IPS DF 4.7 (cell line): ENCODE data around the gene ILF2.
"Not testable (repeated sequence)": the region's sequence is repeated elsewhere in the genome, so short reads cannot be mapped to it uniquely, and the experiment has no call there.

ENCODE experiments used
- DNase-seq: peaks from one replicate; pipeline ENCODE4 v3.0.0-alpha.2; 2013; ENCODE audit warnings: low spot score; ENCODE audit errors: extremely low read depth

ILF2 gene

DNA sequence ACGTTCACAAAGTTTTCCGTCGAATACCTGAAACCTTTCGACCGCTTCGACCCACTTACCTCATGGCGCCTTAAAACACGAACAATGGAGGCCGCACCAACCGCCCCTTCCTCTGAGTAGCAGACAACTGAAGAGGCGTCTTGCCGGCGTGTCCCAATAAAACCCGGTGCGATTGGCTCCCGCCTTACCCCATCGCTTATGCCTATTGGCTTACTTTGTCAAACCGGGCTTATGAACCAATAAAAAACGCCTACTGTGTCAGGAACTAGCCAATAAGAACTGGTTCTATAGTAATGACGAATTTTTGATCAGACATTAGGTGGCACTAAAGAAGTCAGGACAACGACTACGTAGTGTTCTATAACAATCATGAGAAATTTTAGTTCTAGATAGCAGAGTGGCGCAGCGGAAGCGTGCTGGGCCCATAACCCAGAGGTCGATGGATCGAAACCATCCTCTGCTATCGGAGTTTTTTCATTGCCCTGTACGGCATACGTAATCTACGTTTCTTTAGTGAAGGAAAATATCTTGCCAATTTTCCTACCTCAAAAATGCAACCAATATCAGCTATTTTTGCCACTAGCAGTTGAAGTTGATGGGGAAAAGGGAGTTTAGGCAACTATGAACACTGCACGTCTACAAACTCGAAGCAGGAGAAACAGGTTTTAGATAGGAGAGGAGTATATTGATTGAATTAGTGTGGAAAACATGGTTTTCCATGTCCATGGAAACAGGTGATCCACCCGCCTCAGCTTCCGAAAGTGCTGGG lies at the start of gene ILF2:
Gene ILF2 (minus strand): TSS at position 135 of the 769 bp plus-strand sequence. CDS start 71 bp downstream, at position 64.
- peak; percentile 99 for DNase-seq

DNA sequence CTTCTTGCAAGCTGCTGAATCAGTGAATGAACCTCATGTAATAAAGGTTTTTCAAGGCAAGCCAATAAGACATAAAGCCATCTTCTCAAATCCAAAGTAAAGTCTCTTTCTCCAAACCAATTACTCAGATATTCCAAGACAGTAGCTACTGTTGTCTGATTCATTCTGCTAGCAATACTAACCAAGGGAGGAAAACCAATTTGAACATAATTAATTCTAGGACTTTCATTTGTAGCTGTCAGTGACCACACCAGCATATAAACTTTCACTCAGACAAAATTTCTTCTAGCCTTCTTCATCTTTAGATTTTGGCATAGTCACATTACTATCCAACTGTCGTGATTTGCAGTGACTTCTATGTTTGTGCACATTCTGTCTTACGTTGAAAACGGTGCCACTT lies 46.5 kb upstream of the ILF2 start:
- DNase-seq = no peak

DNA sequence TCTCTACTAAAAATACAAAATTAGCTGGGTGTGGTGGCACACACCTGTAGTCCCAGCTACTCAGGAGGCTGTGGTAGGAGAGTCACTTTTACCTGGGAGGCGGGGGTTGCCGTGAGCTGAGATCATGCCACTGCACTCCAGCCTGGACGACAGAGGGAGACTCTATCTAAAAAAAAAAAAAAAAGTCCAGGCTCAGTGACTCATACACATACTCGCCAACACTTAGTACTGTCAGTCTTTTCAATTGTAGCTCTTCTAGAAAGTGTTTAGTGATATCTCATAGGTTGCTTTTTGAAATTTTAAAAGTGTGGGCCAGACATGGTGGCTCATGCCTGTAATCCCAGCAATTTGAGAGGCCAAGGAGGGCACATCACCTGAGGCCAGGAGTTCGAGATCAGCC lies 45.4 kb upstream of the ILF2 start:
- not testable (repeated sequence) for DNase-seq

DNA sequence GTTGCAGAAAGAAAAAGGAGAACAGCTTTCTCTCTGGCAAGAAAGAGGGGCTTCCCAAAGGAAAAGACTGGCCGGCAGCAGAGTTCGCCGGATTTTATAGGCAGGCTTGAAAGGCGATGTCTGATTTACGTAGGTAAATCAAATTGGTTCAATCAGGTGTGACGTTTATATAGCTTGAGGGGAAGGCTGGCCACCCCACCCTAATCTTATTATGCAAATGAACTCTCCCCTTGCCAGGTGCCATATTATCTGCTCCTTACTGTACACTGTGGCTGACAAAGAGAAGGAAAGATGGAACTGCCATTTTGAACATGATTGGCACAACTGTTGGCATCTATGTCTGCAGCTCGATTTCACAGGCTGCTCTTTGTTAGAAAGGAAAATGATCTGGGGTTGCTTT lies 40.2 kb upstream of the ILF2 start:
- DNase-seq = no peak

DNA sequence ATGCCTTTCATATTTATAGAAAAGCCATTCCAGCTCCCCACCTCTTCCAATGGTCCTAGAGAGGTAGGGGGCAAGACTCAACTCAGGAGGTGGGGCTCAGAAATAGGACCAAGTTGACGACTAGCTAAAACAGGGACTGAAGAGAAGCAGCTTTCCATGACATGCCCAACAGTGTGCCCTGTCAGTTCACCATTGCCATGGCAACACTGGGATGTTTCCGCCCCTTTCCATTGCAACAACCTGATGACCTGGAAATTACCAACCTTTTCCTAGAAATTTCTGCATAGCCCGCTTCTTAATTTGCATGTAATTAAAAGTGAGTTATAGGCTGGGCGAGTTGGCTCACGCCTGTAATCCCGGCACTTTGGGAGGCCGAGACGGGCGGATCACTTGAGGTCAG lies 34.7 kb upstream of the ILF2 start:
- no peak for DNase-seq

DNA sequence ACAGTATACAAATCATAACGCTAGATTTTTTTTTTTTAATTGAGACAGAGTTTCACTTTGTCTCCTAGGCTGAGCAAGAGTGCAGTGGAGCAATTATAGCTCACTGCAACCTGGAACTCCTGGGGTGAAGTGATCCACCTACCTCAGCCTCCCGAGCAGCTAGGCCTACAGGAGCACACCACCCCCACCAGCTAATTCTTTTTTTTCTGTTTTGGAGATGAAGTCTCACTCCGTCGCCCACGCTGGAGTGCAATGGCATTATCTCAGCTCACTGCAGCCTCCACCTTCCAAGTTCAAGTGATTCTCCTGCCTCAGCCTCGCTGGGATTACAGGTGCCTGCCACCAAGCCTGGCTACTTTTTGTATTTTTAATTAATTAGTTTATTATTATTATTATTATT lies 29.0 kb upstream of the ILF2 start:
- DNase-seq = no peak

DNA sequence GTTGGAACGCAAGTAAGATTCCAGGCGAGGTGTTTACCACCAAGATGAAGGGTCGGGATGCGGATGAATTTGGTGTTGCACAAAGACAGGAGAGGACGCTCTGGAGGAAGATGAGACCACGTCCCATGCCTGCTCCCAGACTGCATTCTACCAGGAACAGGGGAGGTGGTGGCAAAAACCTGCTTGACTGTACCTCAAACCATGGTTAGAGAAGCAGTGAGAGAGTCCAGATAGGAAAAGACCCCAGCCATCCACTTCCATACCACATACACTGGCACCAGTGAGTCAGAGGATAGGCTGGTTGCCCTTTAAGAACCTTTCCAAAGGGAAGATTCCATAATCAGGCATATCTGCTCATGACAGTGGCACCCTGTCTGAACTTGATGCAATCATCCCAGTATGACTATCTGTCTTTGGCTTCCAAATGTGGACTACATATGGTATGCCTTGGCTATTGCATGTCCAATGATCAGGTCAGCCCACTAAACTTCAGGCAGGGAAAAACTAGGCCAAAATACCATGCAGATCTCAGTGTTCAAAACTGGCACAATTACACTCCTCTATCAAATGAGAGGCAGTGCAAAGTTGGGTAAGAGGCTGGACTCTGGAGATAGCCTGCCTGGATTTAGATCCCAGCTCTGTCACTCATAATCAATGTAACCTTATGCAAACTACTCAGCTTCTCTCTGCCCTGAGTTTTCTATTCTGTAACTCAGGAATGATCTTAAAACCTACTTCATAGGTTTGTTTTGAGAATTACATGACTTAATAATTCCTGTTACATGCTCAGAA lies 28.3 kb upstream of the ILF2 start:
- DNase-seq = no peak

DNA sequence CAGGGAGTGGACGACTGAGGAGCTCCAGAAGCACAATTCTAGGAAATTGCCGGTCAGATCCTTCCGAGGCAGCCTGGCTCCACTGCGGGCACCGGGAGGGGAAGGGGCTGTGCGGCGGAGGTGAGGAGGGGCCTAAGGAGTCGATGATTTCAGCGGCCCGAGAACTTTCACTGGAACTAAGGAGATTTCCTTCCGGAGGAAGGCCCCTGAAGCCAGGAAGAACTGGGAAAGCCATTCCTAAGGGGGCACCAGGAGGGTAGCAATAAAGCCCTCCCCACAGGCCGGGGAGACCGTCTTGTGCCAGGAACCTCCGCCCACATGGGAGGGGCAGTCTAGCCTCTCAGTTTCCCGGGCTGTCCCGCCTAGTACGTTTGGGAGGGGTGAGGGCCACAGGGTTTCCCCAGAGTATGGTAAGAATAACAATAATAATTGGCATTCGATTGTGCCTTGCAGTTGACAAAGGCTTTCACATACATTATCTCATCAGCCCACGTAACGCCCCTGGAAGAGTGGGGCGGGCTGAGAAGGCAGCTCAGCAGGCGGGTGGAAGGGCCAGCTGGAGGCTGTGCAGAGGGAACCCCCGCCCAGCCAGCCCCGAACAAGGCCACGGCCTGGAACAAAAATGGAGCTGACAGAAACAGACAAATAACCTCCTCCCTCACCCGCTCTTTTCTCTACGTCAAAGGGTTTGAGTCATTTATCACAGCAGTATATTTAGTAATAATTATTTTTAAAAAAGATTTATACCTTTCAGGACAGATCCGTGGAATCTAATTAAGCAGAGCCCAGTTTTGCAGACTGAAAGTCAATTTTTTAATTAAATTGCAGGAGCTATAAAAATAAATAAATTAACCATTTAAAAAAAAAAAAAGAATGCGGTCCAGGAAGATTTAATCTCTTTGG lies 27.5 kb upstream of the ILF2 start:
- no peak for DNase-seq

DNA sequence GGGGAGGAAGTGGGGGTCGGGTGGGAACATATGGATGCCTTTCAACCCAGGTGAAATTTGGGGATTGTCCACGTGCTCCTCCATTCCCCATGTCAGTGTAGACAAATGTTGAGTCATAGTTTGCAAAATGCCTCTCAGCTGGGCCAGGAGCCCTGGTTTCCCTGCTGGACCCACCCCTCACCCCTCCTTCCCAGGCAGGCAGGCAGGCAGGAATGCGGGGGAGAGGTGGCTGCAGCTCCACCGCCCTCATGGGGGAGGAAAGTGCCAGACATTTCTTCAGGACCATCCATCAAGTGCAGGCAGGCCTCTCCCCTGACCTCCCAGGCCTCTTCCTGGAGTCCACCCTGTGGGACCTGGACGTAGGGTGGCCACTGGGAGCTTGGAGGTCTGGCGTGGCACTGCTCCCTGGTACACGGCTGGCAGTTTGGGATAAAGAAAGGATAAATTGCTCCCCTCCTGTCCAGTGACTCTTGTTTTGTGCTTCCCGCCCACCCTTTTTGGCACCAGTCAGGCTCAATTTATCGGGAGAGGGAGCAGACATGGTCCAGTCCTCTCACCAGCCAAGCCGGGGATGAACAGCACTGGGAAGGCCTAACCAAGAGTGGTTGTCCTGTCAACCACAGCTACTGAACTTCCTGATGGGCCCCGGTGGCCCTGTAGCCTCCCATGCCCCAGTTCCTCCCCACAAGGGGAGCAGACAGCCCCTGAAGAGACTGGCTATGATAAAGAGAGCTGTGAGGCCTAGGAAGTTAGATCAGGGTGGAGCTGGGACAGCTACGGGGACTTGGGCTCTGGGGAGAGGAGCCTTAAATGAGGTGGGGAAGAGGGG lies 26.6 kb upstream of the ILF2 start:
- no peak for DNase-seq

DNA sequence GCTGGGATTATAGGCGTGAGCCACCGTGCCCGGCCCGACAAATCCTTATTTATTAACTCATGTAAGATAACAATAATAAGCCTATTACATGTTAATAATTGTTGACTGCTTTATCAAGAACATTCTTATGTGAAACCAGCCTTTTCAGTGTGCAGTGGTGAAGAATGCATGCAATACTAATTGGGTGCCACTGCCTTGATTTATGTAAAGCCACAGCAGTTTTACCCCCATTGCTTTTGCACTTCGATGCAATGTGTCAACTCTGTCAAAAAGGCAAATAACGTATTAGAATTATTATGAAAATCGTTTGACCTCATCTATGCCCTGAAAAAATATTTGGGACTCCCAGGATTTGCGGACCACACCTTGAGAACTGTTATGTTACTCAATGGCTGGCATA lies 25.9 kb upstream of the ILF2 start:
- DNase-seq = no peak

DNA sequence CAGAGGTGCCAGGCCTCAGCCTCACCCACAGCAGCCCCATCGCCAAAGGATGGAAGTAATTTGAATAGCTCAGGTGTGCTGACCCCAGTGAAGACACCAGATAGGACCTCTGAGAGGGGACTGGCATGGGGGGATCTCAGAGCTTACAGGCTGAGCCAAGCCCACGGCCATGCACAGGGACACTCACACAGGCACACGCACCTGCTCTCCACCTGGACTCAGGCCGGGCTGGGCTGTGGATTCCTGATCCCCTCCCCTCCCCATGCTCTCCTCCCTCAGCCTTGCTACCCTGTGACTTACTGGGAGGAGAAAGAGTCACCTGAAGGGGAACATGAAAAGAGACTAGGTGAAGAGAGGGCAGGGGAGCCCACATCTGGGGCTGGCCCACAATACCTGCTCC lies 22.7 kb upstream of the ILF2 start:
- DNase-seq = no peak

DNA sequence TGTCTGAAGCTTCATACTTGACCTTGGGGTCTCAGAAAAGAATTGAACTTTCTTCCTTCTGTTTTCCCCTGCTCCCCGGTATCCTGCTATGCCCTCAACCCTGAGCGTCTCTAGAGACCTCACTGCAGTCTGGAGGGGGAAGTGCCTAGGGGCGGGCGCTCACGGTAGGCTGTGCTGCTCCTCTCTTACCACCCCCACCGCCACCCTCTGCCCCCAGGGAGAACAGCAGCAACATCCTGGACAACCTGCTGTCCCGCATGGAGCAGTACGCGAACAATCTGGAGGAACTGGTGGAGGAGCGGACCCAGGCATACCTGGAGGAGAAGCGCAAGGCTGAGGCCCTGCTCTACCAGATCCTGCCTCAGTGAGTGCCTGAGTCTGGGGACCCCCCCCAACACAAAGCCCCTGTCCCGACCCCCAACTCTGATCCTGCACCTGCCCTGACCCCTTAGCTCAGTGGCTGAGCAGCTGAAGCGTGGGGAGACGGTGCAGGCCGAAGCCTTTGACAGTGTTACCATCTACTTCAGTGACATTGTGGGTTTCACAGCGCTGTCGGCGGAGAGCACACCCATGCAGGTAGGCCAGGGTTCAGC lies 18.0 kb upstream of the ILF2 start:
- DNase-seq = no peak

DNA sequence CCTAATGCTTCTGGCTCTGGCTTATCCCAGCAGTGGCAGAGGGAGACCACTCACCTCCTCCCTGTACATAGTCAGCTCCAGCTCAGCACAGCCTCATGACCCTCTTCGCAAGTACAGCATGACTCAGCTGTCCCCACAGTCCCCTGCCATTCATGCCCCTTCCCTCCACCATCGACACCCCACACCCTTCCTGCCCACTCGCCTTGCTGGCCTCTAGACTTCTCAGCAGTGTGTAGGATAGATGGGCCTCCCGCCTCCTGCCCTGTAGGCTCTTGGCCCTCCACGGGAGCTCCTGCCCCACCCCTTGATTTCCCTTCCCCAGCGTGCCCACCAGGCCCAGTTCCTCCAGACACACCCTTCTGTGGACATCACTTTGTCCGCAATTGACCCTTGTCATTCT lies 17.5 kb upstream of the ILF2 start:
- DNase-seq = no peak

DNA sequence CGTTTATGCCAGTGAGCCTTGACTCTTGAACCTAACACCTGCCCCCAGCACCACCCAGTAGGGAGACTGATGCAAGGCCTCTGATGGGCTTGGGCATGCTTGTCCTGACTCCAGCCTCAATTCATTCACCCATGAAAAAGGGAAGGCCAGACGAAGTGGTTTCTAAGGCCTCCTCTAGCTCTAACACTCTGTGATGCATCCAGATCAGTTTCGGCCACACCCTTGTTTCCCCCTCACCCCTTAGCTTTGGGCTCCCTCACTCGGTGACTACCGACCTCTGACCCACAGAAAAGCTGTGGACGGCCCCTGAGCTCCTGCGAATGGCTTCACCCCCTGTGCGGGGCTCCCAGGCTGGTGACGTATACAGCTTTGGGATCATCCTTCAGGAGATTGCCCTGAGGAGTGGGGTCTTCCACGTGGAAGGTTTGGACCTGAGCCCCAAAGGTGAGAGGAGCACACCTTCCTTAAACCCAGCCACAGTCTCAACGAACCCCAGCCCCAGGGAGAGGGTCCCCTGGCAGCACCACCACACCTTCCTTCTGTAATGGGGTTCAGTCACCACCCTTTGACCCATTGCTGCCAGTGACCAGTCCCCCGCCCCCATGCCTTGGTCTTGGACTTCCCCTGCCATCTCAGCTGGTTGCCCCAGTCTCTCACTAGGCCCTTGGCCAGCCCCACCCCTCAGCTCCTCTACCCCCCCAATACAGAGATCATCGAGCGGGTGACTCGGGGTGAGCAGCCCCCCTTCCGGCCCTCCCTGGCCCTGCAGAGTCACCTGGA lies 16.7 kb upstream of the ILF2 start:
- no peak for DNase-seq

DNA sequence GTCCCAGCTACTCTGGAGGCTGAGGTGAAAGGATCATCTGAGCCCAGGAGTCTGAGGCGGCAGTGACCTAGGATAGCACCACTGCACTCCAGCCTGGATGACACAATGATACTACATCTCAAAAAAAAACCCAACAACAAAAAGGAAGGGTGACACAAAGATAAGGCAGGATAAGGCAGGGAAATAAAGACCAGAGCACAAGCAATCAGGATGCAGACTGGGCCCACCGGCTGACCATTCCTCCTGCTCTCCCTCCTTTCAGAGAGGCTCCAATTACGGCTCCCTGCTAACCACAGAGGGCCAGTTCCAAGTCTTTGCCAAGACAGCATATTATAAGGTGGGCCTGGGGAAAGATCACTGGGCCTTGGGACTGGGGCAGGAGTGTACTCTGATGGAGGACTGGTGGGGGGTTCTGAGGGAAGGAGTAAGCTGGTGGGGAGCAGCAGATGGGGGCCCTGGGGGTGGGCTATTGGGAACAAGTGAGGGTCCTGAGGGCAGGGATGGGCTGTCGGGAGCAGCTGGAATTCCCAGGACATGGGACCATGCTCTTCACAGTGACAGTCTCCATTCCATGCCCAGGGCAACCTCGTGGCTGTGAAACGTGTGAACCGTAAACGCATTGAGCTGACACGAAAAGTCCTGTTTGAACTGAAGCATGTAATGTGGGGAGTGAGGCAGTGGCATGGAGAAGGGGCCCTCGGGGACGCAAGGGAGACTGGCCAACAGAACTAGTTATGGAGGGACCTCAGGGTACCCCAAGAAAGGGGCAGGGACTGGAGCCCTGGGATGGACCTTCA lies 14.9 kb upstream of the ILF2 start:
- DNase-seq = no peak

DNA sequence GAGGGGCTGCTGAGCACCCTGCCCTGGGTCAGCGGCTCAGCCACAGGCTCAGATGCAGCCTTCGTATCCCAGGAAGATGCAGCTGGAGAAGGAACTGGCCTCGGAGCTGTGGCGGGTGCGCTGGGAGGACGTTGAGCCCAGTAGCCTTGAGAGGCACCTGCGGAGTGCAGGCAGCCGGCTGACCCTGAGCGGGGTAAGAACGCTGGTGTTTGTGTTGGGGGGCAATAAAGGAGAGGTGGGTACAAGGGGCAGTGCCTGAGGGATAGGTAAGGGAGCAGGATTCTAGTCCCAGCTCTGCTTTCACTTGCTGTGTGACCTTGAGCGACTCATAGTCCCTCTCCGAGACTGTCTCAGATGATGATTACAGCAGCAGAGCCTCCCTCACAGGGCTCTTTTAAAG lies 14.1 kb upstream of the ILF2 start:
- no peak for DNase-seq

DNA sequence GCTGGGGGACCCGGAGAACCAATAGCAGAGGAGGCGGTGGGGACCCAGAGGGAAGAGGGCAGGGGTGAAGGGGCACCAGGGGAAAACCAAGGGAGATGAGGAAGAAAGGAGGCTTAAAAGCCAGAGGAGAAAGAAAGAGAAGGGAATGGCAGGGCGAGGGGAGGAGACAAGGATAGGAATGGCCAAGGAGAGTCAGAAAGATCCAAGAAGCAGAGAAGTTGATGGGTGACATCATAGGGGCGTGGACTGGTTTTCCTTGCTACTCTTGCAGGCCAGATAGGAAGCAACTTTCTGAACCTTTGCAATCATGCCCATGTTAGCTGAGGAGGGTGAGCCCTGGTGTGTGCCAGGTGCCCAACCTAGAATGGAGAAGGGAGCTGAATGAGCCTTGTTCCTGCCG lies 13.1 kb upstream of the ILF2 start:
- DNase-seq = no peak

DNA sequence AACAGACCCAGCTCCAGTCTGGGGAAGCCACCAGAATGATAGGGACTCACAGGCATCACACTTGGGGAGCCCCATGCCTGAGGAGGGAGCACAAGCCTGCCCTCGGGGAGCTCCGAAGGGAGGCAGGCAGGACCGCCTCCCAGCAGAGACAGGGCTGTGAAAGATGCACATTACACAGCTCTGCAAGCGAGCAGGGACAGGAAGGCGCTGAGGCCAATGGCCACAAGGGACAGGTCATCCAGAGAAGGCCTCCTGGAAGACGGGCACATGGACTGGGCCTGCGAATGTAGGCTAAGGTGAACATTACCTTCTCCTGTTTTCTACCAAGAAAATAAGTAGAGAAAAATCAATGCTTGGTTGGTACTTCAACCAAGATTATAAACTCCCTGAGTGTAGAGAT lies 11.9 kb upstream of the ILF2 start:
- DNase-seq = no peak

DNA sequence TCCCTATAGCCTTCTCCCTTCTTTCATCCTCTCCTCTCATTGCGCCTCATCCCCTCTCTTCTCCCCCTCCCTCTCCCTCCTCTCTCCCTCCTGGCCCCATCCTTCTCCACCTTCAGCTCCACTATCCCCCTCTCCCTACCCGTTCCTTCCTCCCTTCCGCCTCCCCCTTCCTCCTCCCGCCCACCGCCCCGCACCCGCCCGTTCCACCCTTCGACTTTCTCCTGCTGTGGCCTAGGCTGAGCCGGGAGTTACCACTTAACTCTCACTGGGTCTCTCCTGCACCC lies 9.3 kb upstream of the ILF2 start:
- no peak for DNase-seq
